ENCODE data around the gene ACTL6A.

DNA sequence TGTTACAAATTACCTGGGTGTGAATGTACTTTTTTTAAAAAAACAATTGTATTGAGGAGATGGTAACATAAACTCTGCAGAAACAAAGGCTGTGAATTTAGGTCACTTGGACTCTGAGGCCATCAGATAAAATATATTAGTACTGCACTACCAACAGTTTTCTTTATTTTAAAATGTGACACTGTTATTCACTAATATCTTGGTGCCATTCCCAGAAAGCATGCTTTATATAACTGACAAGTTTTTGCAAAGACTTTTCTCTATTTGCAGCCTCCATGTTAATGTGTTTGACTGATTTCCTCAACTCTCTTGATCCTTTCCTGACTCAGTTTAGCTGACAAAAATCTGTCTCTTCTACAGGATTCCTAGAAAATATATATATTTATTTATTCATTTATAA is 26.5 kb upstream of the ACTL6A start:
- no peak for TF ChIP-seq POLR2AphosphoS5 (IDR thresholded peaks at IDR 0.05)
- TF ChIP-seq, protein P1, sequence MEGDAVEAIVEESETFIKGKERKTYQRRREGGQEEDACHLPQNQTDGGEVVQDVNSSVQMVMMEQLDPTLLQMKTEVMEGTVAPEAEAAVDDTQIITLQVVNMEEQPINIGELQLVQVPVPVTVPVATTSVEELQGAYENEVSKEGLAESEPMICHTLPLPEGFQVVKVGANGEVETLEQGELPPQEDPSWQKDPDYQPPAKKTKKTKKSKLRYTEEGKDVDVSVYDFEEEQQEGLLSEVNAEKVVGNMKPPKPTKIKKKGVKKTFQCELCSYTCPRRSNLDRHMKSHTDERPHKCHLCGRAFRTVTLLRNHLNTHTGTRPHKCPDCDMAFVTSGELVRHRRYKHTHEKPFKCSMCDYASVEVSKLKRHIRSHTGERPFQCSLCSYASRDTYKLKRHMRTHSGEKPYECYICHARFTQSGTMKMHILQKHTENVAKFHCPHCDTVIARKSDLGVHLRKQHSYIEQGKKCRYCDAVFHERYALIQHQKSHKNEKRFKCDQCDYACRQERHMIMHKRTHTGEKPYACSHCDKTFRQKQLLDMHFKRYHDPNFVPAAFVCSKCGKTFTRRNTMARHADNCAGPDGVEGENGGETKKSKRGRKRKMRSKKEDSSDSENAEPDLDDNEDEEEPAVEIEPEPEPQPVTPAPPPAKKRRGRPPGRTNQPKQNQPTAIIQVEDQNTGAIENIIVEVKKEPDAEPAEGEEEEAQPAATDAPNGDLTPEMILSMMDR (IDR thresholded peaks at IDR 0.05), result no peak
